GM12865 (cell line): Measurements from ENCODE around the gene LIFR.

Experiments used
- DNase-seq: peaks from one replicate; pipeline ENCODE4 v3.0.0; 2010; ENCODE audit warnings: low read depth
- H3K4me3 ChIP-seq: 2 replicates; pipeline ENCODE4 v1.5.1; 2011; ENCODE audit warnings: mild to moderate bottlenecking, low read depth, low read length, control low read depth
- CTCF ChIP-seq: IDR thresholded peaks from 2 replicates; pipeline ENCODE4 v1.5.1; 2011; ENCODE audit warnings: low read length, control low read depth, low read depth, inconsistent platforms; ENCODE audit not compliant: insufficient read depth; ENCODE audit errors: missing control alignments

Gene LIFR

GRCh38 chr5:38559428-38559827 lies 3.0 kb upstream of the LIFR start:
- TF ChIP-seq CTCF: no peak
- DNase-seq: no peak
- H3K4me3 ChIP-seq: no peak overlapping the region

- TF ChIP-seq CTCF: no peak
- no peak for DNase-seq
- H3K4me3 ChIP-seq: no peak overlapping the region
These were observed 1.3 kb upstream of the LIFR start for GRCh38 chr5:38557792-38558191.

GRCh38 chr5:38557308-38557710 lies 863 bp upstream of the LIFR start:
- no peak overlapping the region for H3K4me3 ChIP-seq
- DNase-seq: no peak
- TF ChIP-seq CTCF: no peak

GRCh38 chr5:38556088-38556598 lies 303 bp downstream of the LIFR start:
- no peak for DNase-seq

GRCh38 chr5:38555354-38556087 lies 925 bp downstream of the LIFR start:
- DNase-seq: no peak
- no peak overlapping the region for H3K4me3 ChIP-seq
- no peak for TF ChIP-seq CTCF

More at GRCh38 chr5:38556088-38556598, 303 bp downstream of the LIFR start:
- TF ChIP-seq CTCF: no peak
- no peak overlapping the region for H3K4me3 ChIP-seq

GRCh38 chr5:38554861-38555260 lies 1.6 kb downstream of the LIFR start:
- H3K4me3 ChIP-seq: no peak overlapping the region
- DNase-seq: no peak
- TF ChIP-seq CTCF: no peak

- DNase-seq: no peak
- H3K4me3 ChIP-seq: no peak overlapping the region
These were observed 2.0 kb downstream of the LIFR start for GRCh38 chr5:38554403-38554802.

More at GRCh38 chr5:38554403-38554802, 2.0 kb downstream of the LIFR start:
- TF ChIP-seq CTCF: no peak
